Colonic mucosa (tissue), 4 donors: ENCODE results near the gene PTPMT1. TPM values are rescaled to one million over a fixed set of nuclear protein-coding genes. Genes with fewer than 3 reads are reported as not detected.

ENCODE experiments used
- DNase-seq: peaks from one replicate; pipeline ENCODE4 v3.0.0-alpha.2; 2020
- H3K27ac ChIP-seq: fragments of 200-600 bp; one replicate; pipeline ENCODE4 v1.8.0; 2021
- H3K27me3 ChIP-seq: fragments of 200-600 bp; one replicate; pipeline ENCODE4 v1.8.0; 2021
- H3K36me3 ChIP-seq: fragments of 200-600 bp; one replicate; pipeline ENCODE4 v1.8.0; 2021
- H3K4me1 ChIP-seq: fragments of 200-600 bp; one replicate; pipeline ENCODE4 v1.8.0; 2021; ENCODE audit warnings: mild to moderate bottlenecking
- H3K4me3 ChIP-seq: fragments of 200-600 bp; one replicate; pipeline ENCODE4 v1.8.0; 2021
- H3K9ac ChIP-seq, 2 donors: one replicate each; pipeline ENCODE4 v1.7.0; 2013; ENCODE audit warnings: control low read depth in 2 of 2, low read depth in 2 of 2, low read length in 2 of 2
- H3K9me3 ChIP-seq: fragments of 200-600 bp; one replicate; pipeline ENCODE4 v1.8.0; 2021
- intact Hi-C: fragments of 100-400 bp; cut with DNase I; formaldehyde crosslinking; loops from one replicate; pipeline ENCODE4 v1.14.1; 2022
- total RNA-seq, 2 donors: library from RNA; stranded (reverse); fragmentation: NEBNext Ultra II Directional in 1 of 2; extraction: Animal tissue kit (Norgen Biotek cat#: 25700) in 1 of 2; gene quantifications; one replicate each; pipeline ENCODE4 v1.2.1, GENCODE V29; 2021
- TF ChIP-seq, protein P1 (sequence below): fragments of 200-600 bp; IDR thresholded peaks from one replicate; pipeline ENCODE4 v1.8.0; 2022; ENCODE audit warnings: antibody characterized with exemption, mild to moderate bottlenecking
- donor health status: healthy.
- donor health status: DM: no; HTN: no; CAD: no.
- donor health status: DM: no; HTN: no; CAD: no.

Gene PTPMT1
- total RNA-seq, 2 donors from 2014 or later, result 33.6 to 52.5 TPM

DNA sequence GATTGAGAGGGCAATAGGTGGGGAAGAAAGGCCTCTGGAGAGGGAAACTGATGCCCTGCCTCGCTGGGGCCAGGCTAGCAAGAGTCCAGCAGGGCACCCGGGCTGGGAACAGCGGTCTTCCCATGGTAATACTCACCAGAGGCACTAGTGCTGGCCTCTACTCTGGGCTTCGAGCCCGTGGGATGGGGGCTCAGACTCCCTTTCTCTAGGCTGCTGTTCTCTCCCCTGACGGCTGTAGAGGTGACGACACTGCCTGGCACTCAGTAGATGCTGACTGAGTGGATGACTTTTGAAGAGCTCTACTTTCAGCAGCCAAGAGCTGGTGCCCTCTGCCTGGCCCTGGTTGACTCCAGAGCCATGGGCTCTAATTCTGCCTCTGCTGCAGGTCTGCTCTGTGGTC lies 29.6 kb downstream of the PTPMT1 start:
- Histone ChIP-seq H3K27me3 (peaks cover 29% of the 10 kb centered on the region), H3K9me3 (no peaks in the 10 kb centered on the region), H3K36me3 (no peaks in the 10 kb centered on the region), H3K4me3 (no peak overlapping the region), H3K4me1 (no peaks in the 10 kb centered on the region), H3K9ac (no peak overlapping the region), H3K27ac (no peak overlapping the region)
- intact Hi-C loops, result no loop called here
- DNase-seq, result no peak
- TF ChIP-seq, protein P1, sequence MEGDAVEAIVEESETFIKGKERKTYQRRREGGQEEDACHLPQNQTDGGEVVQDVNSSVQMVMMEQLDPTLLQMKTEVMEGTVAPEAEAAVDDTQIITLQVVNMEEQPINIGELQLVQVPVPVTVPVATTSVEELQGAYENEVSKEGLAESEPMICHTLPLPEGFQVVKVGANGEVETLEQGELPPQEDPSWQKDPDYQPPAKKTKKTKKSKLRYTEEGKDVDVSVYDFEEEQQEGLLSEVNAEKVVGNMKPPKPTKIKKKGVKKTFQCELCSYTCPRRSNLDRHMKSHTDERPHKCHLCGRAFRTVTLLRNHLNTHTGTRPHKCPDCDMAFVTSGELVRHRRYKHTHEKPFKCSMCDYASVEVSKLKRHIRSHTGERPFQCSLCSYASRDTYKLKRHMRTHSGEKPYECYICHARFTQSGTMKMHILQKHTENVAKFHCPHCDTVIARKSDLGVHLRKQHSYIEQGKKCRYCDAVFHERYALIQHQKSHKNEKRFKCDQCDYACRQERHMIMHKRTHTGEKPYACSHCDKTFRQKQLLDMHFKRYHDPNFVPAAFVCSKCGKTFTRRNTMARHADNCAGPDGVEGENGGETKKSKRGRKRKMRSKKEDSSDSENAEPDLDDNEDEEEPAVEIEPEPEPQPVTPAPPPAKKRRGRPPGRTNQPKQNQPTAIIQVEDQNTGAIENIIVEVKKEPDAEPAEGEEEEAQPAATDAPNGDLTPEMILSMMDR, result no peak

- TF ChIP-seq, protein P1, result no peak
- Histone ChIP-seq H3K4me3 (no peak overlapping the region), H3K9me3 (no peaks in the 10 kb centered on the region), H3K9ac (no peak overlapping the region), H3K27me3 (peaks cover 29% of the 10 kb centered on the region), H3K4me1 (no peaks in the 10 kb centered on the region), H3K36me3 (no peaks in the 10 kb centered on the region), H3K27ac (no peak overlapping the region)
- DNase-seq, result no peak
- intact Hi-C loops, result no loop called here
These were observed 30.6 kb downstream of the PTPMT1 start for GRCh38 chr11:47595967-47596366.

- Histone ChIP-seq H3K9me3 (no peaks in the 10 kb centered on the region), H3K27me3 (no peaks in the 10 kb centered on the region), H3K9ac (no peak overlapping the region), H3K4me3 (no peak overlapping the region), H3K4me1 (no peaks in the 10 kb centered on the region), H3K36me3 (no peaks in the 10 kb centered on the region), H3K27ac (no peak overlapping the region)
- intact Hi-C loops, result no loop called here
- TF ChIP-seq, protein P1, result no peak
- DNase-seq, result no peak
These were observed 34.5 kb downstream of the PTPMT1 start for GRCh38 chr11:47599902-47600301.

GRCh38 chr11:47603295-47603694 lies 37.9 kb downstream of the PTPMT1 start:
- no peak for DNase-seq
- H3K4me3 ChIP-seq, result no peak overlapping the region
- TF ChIP-seq, protein P1, result no peak
- H3K9ac ChIP-seq, result no peak overlapping the region
- intact Hi-C loops, result no loop called here
- H3K27me3 ChIP-seq, result no peaks in the 10 kb centered on the region
- no peak overlapping the region for H3K27ac ChIP-seq
- H3K4me1 ChIP-seq, result no peaks in the 10 kb centered on the region
- no peaks in the 10 kb centered on the region for H3K36me3 ChIP-seq
- H3K9me3 ChIP-seq, result no peaks in the 10 kb centered on the region

- Histone ChIP-seq H3K9me3 (no peaks in the 10 kb centered on the region), H3K9ac (no peak overlapping the region), H3K4me1 (no peaks in the 10 kb centered on the region), H3K36me3 (no peaks in the 10 kb centered on the region), H3K4me3 (no peak overlapping the region), H3K27me3 (no peaks in the 10 kb centered on the region), H3K27ac (no peak overlapping the region)
- TF ChIP-seq, protein P1, result no peak
- no peak for DNase-seq
- intact Hi-C loops, result no loop called here
These were observed 40.5 kb downstream of the PTPMT1 start for GRCh38 chr11:47605921-47606320.

DNA sequence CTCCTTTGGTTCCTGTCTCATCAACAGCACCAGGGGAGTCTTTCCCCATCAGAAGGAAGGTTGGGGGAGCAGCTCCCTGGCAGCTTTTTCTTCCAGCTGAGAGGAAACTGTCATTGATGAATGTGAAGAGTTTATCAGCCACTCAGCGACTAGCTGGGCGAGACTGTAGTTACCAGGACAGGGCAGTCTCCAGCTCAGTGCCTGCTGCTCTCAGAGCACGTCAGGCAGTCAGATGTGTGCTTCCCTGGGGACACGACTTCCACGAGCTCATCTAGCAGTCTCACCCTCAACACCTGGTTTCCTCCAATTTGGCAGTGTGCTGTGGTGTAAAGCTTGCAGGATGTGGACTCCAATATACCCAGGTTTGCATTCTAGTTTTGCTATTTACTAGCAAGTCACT lies 41.3 kb downstream of the PTPMT1 start:
- intact Hi-C loops, result no loop called here
- H3K27ac ChIP-seq, result no peak overlapping the region

More for the DNA sequence above, 41.3 kb downstream of the PTPMT1 start:
- no peaks in the 10 kb centered on the region for H3K4me1 ChIP-seq
- no peak overlapping the region for H3K9ac ChIP-seq
- no peak for DNase-seq
- no peaks in the 10 kb centered on the region for H3K27me3 ChIP-seq
- H3K4me3 ChIP-seq, result no peak overlapping the region
- TF ChIP-seq, protein P1, result no peak
- no peaks in the 10 kb centered on the region for H3K36me3 ChIP-seq
- H3K9me3 ChIP-seq, result no peaks in the 10 kb centered on the region
